ENCODE data around the gene SND1. TPM values are rescaled to one million over a fixed set of nuclear protein-coding genes. Genes with fewer than 3 reads are reported as not detected.

Gene SND1
- total RNA-seq, 3 donors from 2014 or later = 83.5 to 131 (median 120) TPM

- no peak overlapping the region for H3K4me3 ChIP-seq
- H3K9me3 ChIP-seq = no peaks in the 10 kb centered on the region
- no peak for DNase-seq (ENCODE audit: low spot score in 2 of 2)
- TF ChIP-seq POLR2A (IDR thresholded peaks at IDR 0.05) = no peak
- H3K27me3 ChIP-seq = no peaks in the 10 kb centered on the region
- H3K36me3 ChIP-seq = no peaks in the 10 kb centered on the region
- intact Hi-C loops (cut with DNase I; ENCODE audit: low total_unique reads) = no loop called here
- no peak overlapping the region for H3K27ac ChIP-seq
- no peaks in the 10 kb centered on the region for H3K4me1 ChIP-seq
These were observed 389.2 kb downstream of the SND1 start for GRCh38 chr7:128041203-128041602.

- intact Hi-C loops (cut with DNase I; ENCODE audit: low total_unique reads) = no loop called here
- Histone ChIP-seq H3K4me1 (no peaks in the 10 kb centered on the region), H3K9me3 (no peaks in the 10 kb centered on the region), H3K27ac (no peak overlapping the region), H3K4me3 (no peak overlapping the region), H3K27me3 (no peaks in the 10 kb centered on the region), H3K36me3 (no peaks in the 10 kb centered on the region)
- DNase-seq (ENCODE audit: low spot score in 2 of 2) = no peak
- TF ChIP-seq CTCF (IDR thresholded peaks at IDR 0.05) (no peak), POLR2AphosphoS5 (IDR thresholded peaks at IDR 0.05) (no peak), POLR2A (IDR thresholded peaks at IDR 0.05) (no peak)
These were observed 390.0 kb downstream of the SND1 start for GRCh38 chr7:128042012-128042411.

GRCh38 chr7:128044064-128044463 lies 392.1 kb downstream of the SND1 start:
- H3K27ac ChIP-seq = no peak overlapping the region
- no peaks in the 10 kb centered on the region for H3K27me3 ChIP-seq
- no peak overlapping the region for H3K4me3 ChIP-seq
- DNase-seq (ENCODE audit: low spot score in 2 of 2) = no peak
- H3K36me3 ChIP-seq = no peaks in the 10 kb centered on the region
- H3K4me1 ChIP-seq = no peaks in the 10 kb centered on the region
- intact Hi-C loops (cut with DNase I; ENCODE audit: low total_unique reads) = no loop called here
- H3K9me3 ChIP-seq = no peaks in the 10 kb centered on the region
- TF ChIP-seq POLR2AphosphoS5 (IDR thresholded peaks at IDR 0.05) = no peak
- no peak for TF ChIP-seq CTCF (IDR thresholded peaks at IDR 0.05)
- TF ChIP-seq POLR2A (IDR thresholded peaks at IDR 0.05) = no peak

- TF ChIP-seq POLR2AphosphoS5 (IDR thresholded peaks at IDR 0.05) = no peak
- TF ChIP-seq POLR2A (IDR thresholded peaks at IDR 0.05) = no peak
- no peak for TF ChIP-seq CTCF (IDR thresholded peaks at IDR 0.05)
- H3K27me3 ChIP-seq = no peaks in the 10 kb centered on the region
- intact Hi-C loops (cut with DNase I; ENCODE audit: low total_unique reads) = no loop called here
These were observed 393.2 kb downstream of the SND1 start for GRCh38 chr7:128045158-128045557.

GRCh38 chr7:128045766-128046165 lies 393.8 kb downstream of the SND1 start:
- no peak overlapping the region for H3K4me3 ChIP-seq
- no peaks in the 10 kb centered on the region for H3K9me3 ChIP-seq
- TF ChIP-seq POLR2AphosphoS5 (IDR thresholded peaks at IDR 0.05) (no peak), POLR2A (IDR thresholded peaks at IDR 0.05) (no peak), CTCF (IDR thresholded peaks at IDR 0.05) (no peak)
- no peaks in the 10 kb centered on the region for H3K36me3 ChIP-seq
- no peak for DNase-seq (ENCODE audit: low spot score in 2 of 2)
- intact Hi-C loops (cut with DNase I; ENCODE audit: low total_unique reads) = no loop called here
- H3K27ac ChIP-seq = no peak overlapping the region
- no peaks in the 10 kb centered on the region for H3K4me1 ChIP-seq
- no peaks in the 10 kb centered on the region for H3K27me3 ChIP-seq

More at GRCh38 chr7:128045158-128045557, 393.2 kb downstream of the SND1 start:
- H3K4me1 ChIP-seq = no peaks in the 10 kb centered on the region
- H3K4me3 ChIP-seq = no peak overlapping the region
- H3K9me3 ChIP-seq = no peaks in the 10 kb centered on the region
- no peak overlapping the region for H3K27ac ChIP-seq
- no peaks in the 10 kb centered on the region for H3K36me3 ChIP-seq
- DNase-seq (ENCODE audit: low spot score in 2 of 2) = no peak

GRCh38 chr7:128052404-128052803 lies 400.4 kb downstream of the SND1 start:
- no peak for DNase-seq (ENCODE audit: low spot score in 2 of 2)
- TF ChIP-seq POLR2A (IDR thresholded peaks at IDR 0.05) (no peak), CTCF (IDR thresholded peaks at IDR 0.05) (no peak), POLR2AphosphoS5 (IDR thresholded peaks at IDR 0.05) (no peak)
- H3K9me3 ChIP-seq = no peaks in the 10 kb centered on the region
- H3K4me1 ChIP-seq = no peaks in the 10 kb centered on the region
- H3K27ac ChIP-seq = no peak overlapping the region
- intact Hi-C loops (cut with DNase I; ENCODE audit: low total_unique reads) = no loop called here
- no peak overlapping the region for H3K4me3 ChIP-seq
- H3K27me3 ChIP-seq = no peaks in the 10 kb centered on the region
- no peaks in the 10 kb centered on the region for H3K36me3 ChIP-seq

All from breast epithelium (tissue), 4 donors.